G401 (cell line): ENCODE results near the gene FUCA1. TPM values are rescaled to one million over a fixed set of nuclear protein-coding genes. Genes with fewer than 3 reads are reported as not detected.
A peak's percentile ranks its signal among the peaks of the same experiment; 100 is the strongest.
"Not testable (repeated sequence)": the region's sequence is repeated elsewhere in the genome, so short reads cannot be mapped to it uniquely, and the experiment has no call there.

Source experiments
- DNase-seq: peaks from one replicate; pipeline ENCODE4 v3.0.0-alpha.2; 2015; ENCODE audit warnings: low spot score
- in situ Hi-C: cut with HindIII; loops from 2 replicates; pipeline ENCODE4 v1.10.0; 2016; ENCODE audit warnings: low sequenced_read_pairs, mixed read lengths
- total RNA-seq: library from RNA; depleted of rRNA; stranded (reverse); fragments of >200 nt; shearing (Covaris generic); gene quantifications from 2 replicates; pipeline ENCODE4 v1.2.3, GENCODE V29; 2014

The FUCA1 gene
- total RNA-seq, 1 experiment from 2014 or later: 84.1 TPM

GRCh38 chr1:23809751-23810171 is 58.3 kb downstream of the FUCA1 start:
- in situ Hi-C loops: no loop called here
- DNase-seq: peak; percentile 26

GRCh38 chr1:23807453-23807852 is 60.6 kb downstream of the FUCA1 start:
- in situ Hi-C loops: no loop called here
- no peak for DNase-seq

- DNase-seq: no peak
Observed at GRCh38 chr1:23806280-23806679, 61.8 kb downstream of the FUCA1 start.

GRCh38 chr1:23805025-23805424 is 63.1 kb downstream of the FUCA1 start:
- no peak for DNase-seq
- in situ Hi-C loops: no loop called here

More at GRCh38 chr1:23806280-23806679, 61.8 kb downstream of the FUCA1 start:
- in situ Hi-C loops: no loop called here

GRCh38 chr1:23804183-23804835 is 63.8 kb downstream of the FUCA1 start:
- no peak for DNase-seq
- in situ Hi-C loops: no loop called here

- in situ Hi-C loops: no loop called here
- DNase-seq: no peak
Observed at GRCh38 chr1:23803674-23804073, 64.4 kb downstream of the FUCA1 start.

- not testable (repeated sequence) for DNase-seq
Observed at GRCh38 chr1:23802809-23803342, 65.2 kb downstream of the FUCA1 start.

GRCh38 chr1:23801876-23802275 is 66.2 kb downstream of the FUCA1 start:
- in situ Hi-C loops: no loop called here
- DNase-seq: no peak

More at GRCh38 chr1:23802809-23803342, 65.2 kb downstream of the FUCA1 start:
- in situ Hi-C loops: not testable (repeated sequence)

- peak; percentile 38 for DNase-seq
- in situ Hi-C loops: no loop called here
Observed at GRCh38 chr1:23801338-23801748, 66.7 kb downstream of the FUCA1 start.

- DNase-seq: peak; percentile 95
Observed at GRCh38 chr1:23800400-23801337, 67.4 kb downstream of the FUCA1 start, which contains the start of gene GALE. GALE (minus strand) TSS chr1:23800754; CDS start chr1:23799007, 1,747 bp downstream.

GRCh38 chr1:23799570-23800399 is 68.3 kb downstream of the FUCA1 start:
- no peak for DNase-seq
- in situ Hi-C loops: no loop called here

More at GRCh38 chr1:23800400-23801337, 67.4 kb downstream of the FUCA1 start, which contains the start of gene GALE:
- in situ Hi-C loops: no loop called here

GRCh38 chr1:23799255-23799569 is 68.9 kb downstream of the FUCA1 start:
- no peak for DNase-seq
- in situ Hi-C loops: no loop called here

GRCh38 chr1:23798662-23799142 is 69.4 kb downstream of the FUCA1 start:
- no peak for DNase-seq
- in situ Hi-C loops: no loop called here

GRCh38 chr1:23797478-23798448 is 70.3 kb downstream of the FUCA1 start:
- DNase-seq: no peak
- in situ Hi-C loops: no loop called here

GRCh38 chr1:23796466-23797271 is 71.4 kb downstream of the FUCA1 start:
- in situ Hi-C loops: no loop called here
- peak; percentile 22 for DNase-seq

- DNase-seq: no peak
Observed at GRCh38 chr1:23795676-23796465, 72.2 kb downstream of the FUCA1 start.

More at GRCh38 chr1:23795676-23796465, 72.2 kb downstream of the FUCA1 start:
- in situ Hi-C loops: no loop called here
